GM20431 (cell line): ENCODE measurements around the gene SGCD.

Experiments
- in situ Hi-C: fragments of 300-500 bp; cut with MseI, MboI; formaldehyde crosslinking; loops from one replicate; pipeline ENCODE4 v1.15.0; 2020; ENCODE audit warnings: low sequenced_read_pairs; ENCODE audit not compliant: unreplicated experiment

The SGCD gene

GRCh38 chr5:156541582-156541981 is 214.6 kb downstream of the SGCD start:
- in situ Hi-C loops: no loop called here

- in situ Hi-C loops: no loop called here
Observed at GRCh38 chr5:156543348-156544145, 216.6 kb downstream of the SGCD start.

DNA sequence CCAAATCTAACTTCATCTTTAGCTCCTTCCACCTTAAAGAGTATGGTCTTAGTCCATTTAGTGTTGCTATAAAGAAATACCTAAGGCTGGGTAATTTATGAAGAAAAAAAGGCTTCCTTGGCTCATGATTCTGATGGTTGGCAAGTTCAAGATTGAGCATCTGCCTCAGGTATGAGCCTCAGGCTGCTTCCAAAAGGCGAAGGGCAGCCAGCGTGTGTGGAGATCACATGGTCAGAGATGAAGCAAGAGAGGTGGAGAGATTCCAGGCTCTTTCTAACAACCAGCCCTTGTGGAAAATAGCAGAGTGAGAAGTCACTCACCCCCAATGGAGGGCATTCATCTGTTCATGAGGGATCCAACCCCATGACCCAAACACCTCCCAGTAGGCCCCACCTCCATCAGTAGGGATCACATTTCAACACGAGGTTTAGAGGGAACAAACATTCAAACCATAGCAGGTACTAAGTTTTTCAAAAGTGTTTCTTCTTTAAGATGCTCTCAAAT is 225.9 kb downstream of the SGCD start:
- in situ Hi-C loops: no loop called here

GRCh38 chr5:156556666-156557406 is 229.9 kb downstream of the SGCD start:
- in situ Hi-C loops: no loop called here

DNA sequence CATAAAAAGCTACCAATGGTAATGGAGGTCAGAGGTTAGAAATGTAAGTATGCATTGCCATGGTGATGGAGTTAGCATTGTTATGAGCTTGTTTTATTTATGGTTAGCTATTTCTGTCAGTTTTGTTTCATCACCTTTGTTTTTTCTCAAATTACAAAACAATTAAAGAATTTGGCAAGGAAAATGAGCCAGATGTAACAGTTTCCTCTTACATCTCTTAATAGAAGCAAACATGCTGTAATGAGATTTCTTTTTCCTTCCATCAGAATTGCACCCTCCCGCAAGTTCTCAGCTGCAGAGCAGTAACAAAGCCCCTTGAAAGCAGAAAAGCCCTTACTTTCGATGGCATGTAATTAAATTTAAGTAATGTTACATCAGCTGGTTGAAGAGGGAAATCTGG is 233.0 kb downstream of the SGCD start:
- in situ Hi-C loops: no loop called here

DNA sequence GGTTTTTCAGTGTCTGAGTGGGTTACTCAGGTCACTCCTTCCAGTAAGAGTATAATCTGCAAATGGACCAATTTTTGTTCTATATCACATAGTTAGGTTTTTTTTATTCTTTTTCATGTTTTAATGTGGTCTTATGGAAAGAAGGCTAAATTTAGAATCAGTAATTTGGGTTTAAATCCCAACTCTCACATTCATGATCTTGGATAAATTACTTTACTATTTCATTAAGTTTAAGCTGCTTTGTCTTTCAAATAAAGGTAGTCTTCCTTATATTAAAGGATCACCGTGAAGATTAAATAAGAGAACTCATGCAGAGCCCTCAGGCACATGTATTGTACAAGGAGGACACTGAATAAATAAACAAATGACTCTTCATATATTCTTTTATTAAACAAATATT is 234.7 kb downstream of the SGCD start:
- in situ Hi-C loops: no loop called here

GRCh38 chr5:156570615-156571014 is 243.7 kb downstream of the SGCD start:
- in situ Hi-C loops: no loop called here

GRCh38 chr5:156581725-156582124 is 254.8 kb downstream of the SGCD start:
- in situ Hi-C loops: no loop called here

GRCh38 chr5:156582193-156582598 is 255.2 kb downstream of the SGCD start:
- in situ Hi-C loops: no loop called here

DNA sequence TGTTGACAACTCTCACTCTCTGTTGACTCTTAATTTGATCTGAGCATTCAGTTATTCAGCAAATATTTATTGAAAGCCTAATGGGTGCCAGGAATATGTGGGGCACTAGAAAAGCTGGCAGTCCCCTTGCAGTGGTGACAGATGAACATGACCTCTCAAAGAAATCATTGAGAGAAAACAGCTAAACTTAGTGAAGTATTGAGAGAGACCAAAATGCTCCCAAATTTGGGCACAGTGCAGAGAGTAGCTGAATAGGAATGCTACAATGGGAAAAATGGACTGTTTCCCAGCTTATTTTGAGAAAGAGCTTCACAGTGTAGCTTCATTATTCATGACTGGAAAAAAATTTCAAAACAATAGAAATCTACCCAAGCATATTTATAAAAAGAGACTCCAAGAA is 257.9 kb downstream of the SGCD start:
- in situ Hi-C loops: no loop called here

DNA sequence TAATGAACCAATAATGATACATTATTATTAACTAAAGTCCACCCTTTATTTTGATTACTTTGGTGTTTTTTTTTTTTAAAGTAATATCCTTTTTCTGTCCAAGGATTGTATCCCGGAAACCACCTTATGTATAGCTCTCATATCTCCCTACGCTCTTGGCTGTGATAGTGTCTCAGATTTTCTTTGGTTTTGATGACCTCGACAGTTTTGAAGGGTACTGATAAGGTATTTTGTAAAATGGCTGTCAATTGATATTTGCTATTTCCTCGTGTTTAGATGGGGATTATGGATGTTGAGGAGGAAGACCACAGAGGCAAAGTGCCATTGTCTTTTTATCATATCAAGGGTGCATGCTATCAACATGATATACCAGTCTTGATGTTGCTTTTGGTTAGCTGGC is 259.0 kb downstream of the SGCD start:
- in situ Hi-C loops: no loop called here

DNA sequence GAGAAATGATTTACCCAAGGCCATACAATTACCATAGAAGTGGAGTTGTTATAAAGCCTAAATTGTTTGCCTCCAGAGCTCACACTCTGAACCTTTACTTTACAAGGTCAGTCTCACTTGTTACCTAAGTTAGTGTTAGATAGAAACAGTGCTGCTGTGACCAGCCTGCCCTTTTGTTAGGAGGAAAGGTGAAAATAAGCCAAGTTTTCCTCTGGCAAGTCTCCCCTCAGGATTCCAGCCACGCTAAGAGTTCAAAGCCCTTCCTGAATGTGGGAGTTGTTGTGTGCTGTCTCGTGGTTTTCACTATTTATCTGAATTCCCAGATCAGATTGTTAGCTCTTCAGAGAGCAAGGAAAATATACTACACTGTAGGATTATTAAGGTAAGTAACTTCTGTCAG is 260.0 kb downstream of the SGCD start:
- in situ Hi-C loops: no loop called here

- in situ Hi-C loops: no loop called here
Observed at GRCh38 chr5:156588306-156588705, 261.3 kb downstream of the SGCD start.

- in situ Hi-C loops: no loop called here
Observed at GRCh38 chr5:156589104-156589945, 262.4 kb downstream of the SGCD start.

GRCh38 chr5:156589946-156590216 is 262.9 kb downstream of the SGCD start:
- in situ Hi-C loops: no loop called here

DNA sequence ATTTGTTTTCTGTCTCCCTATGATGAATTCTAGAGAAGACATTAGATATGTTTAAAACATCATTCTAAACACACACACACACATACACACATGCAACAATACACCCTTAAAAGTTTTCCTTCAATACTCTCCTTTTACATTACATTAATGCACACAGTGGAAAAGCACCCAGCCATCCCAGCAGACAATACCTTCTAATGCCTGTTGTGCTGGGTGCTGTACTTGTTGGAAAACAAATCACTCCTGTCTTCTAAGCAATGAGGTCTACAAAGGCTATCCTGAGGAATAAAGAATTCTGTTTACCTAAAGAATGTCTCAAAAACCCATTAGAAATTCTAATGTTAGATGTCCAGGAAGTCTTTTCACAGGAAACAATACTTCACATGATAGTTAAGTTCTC is 264.0 kb downstream of the SGCD start:
- in situ Hi-C loops: no loop called here

- in situ Hi-C loops: no loop called here
Observed at GRCh38 chr5:156591631-156592030, 264.7 kb downstream of the SGCD start.

DNA sequence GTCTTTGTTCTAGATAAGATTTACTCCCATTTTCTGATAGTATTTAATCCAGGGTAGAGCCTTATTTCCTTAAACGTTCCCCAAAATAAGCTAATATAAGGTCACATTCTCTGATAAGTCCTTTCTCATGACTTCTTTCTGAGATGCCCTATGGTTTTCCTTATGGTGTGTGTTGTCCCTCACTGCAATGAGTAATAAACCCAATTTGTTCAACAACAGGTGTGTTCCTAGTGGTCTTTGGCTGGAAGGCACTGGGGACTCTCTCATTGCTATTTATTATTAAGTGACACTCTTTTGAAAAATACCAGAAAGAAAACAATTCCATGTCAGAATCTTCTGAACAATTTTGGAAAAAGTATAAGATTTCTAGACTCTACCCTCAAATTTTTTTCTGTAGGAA is 266.6 kb downstream of the SGCD start:
- in situ Hi-C loops: no loop called here

GRCh38 chr5:156594406-156594805 is 267.4 kb downstream of the SGCD start:
- in situ Hi-C loops: no loop called here

GRCh38 chr5:156595132-156595787 is 268.3 kb downstream of the SGCD start:
- in situ Hi-C loops: no loop called here
